Activated T-cell treated with anti-CD3 and anti-CD28 coated beads, Interleukin-2, amount 50 U/mL, for 1 hour (primary cell): ENCODE results near the gene MRPL58.
"Not testable (repeated sequence)": the region's sequence is repeated elsewhere in the genome, so short reads cannot be mapped to it uniquely, and the experiment has no call there.

Source experiments
- DNase-seq: peaks from one replicate; pipeline ENCODE4 v3.0.0-alpha.2; 2020

MRPL58 gene

GRCh38 chr17:75012346-75013091 is at the start of gene MRPL58:
Gene MRPL58, plus strand, starts transcription at chr17:75012670. Its CDS starts 17 bp downstream, at chr17:75012687.
- peak; percentile 84 for DNase-seq

GRCh38 chr17:74963656-74964055 is 48.8 kb upstream of the MRPL58 start:
- no peak for DNase-seq

- no peak for DNase-seq
Measured at GRCh38 chr17:74964246-74964761, 48.2 kb upstream of the MRPL58 start.

- no peak for DNase-seq
Measured at GRCh38 chr17:74964988-74965622, 47.4 kb upstream of the MRPL58 start.

- DNase-seq, result no peak
Measured at GRCh38 chr17:74968361-74968780, 44.1 kb upstream of the MRPL58 start.

GRCh38 chr17:74969501-74969900 is 43.0 kb upstream of the MRPL58 start:
- not testable (repeated sequence) for DNase-seq

GRCh38 chr17:74970395-74970794 is 42.1 kb upstream of the MRPL58 start:
- no peak for DNase-seq

GRCh38 chr17:74971069-74971841 is 41.2 kb upstream of the MRPL58 start:
- DNase-seq, result no peak

GRCh38 chr17:74971842-74972106 is 40.7 kb upstream of the MRPL58 start:
- no peak for DNase-seq

- peak; percentile 91 for DNase-seq
Measured at GRCh38 chr17:74972107-74972972, 40.1 kb upstream of the MRPL58 start, which contains the start of gene HID1. Gene HID1, minus strand, starts transcription at chr17:74972759. Its CDS starts 103 bp downstream, at chr17:74972656.

- DNase-seq, result no peak
Measured at GRCh38 chr17:74972973-74973328, 39.5 kb upstream of the MRPL58 start.

- no peak for DNase-seq
Measured at GRCh38 chr17:74975943-74976342, 36.5 kb upstream of the MRPL58 start.

GRCh38 chr17:74977802-74978201 is 34.7 kb upstream of the MRPL58 start:
- no peak for DNase-seq

- no peak for DNase-seq
Measured at GRCh38 chr17:74978240-74978639, 34.2 kb upstream of the MRPL58 start.

- DNase-seq, result no peak
Measured at GRCh38 chr17:74979408-74980146, 32.9 kb upstream of the MRPL58 start.

- DNase-seq, result peak; percentile 28
Measured at GRCh38 chr17:74981318-74981978, 31.0 kb upstream of the MRPL58 start.

GRCh38 chr17:74981979-74982662 is 30.3 kb upstream of the MRPL58 start:
- DNase-seq, result peak; percentile 79

GRCh38 chr17:74982663-74983313 is 29.7 kb upstream of the MRPL58 start:
- not testable (repeated sequence) for DNase-seq

GRCh38 chr17:74986206-74986576 is 26.3 kb upstream of the MRPL58 start:
- no peak for DNase-seq

GRCh38 chr17:74987418-74987908 is 25.0 kb upstream of the MRPL58 start, which contains the start of gene CDR2L:
Gene CDR2L, plus strand, starts transcription at chr17:74987632. Its CDS starts 412 bp downstream, at chr17:74988044.
- peak; percentile 97 for DNase-seq
